GM19455 (cell line): Measurements from ENCODE around the gene B3GAT1.
A peak's percentile ranks its signal among the peaks of the same experiment; 100 is the strongest.

ENCODE experiments used
- ATAC-seq: cut with Tn5 transposase; IDR thresholded peaks from one replicate; pipeline ENCODE4 v1.9.1; 2021; ENCODE audit not compliant: unreplicated experiment

Gene B3GAT1

GRCh38 chr11:134374891-134375550, 37.0 kb downstream of the B3GAT1 start:
- no peak for ATAC-seq

DNA sequence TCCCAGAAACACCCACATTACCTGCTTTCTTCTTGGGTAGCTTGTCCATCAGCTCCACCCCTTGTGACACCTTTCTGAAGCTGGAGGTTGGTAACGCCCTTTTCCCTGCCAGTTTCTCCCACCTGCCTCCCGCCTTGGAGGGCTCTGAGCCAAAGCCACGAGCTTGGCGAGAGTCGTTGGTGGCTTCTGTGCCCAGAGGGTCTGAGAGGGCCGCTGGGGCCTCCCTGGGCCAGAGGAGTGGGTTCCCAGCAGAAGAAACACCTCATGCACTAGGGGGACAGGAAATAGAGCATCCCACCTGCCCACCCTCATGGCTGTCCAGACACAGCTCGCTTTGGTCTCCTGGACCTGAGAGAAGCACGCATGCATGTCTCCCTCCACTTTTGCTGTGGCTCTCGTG, 37.9 kb downstream of the B3GAT1 start:
- no peak for ATAC-seq

- no peak for ATAC-seq
These were observed 38.4 kb downstream of the B3GAT1 start for GRCh38 chr11:134373591-134374052.

DNA sequence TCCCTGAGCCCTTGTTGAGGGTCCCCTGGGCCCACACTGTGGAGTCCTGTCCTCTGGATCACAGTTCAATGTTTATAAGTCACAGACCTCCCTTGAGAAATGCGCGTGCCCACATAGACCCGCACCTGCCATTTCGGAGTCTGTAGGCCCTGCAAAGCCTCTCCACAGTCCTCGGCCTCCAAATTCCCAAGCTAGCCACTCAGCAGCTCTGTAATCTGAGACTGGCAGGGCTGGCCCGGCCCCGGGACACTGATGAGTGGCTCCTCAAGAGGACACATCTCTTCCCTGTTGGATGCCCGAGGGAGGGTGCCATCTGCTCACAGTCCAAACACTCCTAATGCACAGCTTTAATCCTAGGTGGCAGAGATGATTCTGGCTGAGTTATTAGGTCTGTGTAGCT, 39.1 kb downstream of the B3GAT1 start:
- no peak for ATAC-seq

DNA sequence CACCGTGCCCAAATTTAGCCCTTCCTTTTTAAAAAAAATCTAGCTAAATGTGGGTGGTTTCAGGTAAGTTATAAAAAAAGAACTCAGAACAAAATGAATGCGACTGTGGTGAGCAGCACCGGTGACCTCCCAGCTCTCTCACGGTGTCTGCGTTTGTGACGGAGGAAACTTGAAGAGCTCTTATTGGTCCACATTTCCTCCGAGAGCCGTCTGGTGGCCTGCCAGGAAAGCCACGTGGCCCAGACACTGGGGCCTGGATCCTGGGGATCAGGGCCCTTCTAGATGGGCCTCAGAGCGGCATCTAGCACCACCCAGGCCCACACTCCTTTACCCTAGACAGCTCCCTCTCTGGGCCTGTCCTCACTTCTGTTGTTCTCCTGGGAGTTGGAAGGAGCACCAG, 39.5 kb downstream of the B3GAT1 start:
- no peak for ATAC-seq

DNA sequence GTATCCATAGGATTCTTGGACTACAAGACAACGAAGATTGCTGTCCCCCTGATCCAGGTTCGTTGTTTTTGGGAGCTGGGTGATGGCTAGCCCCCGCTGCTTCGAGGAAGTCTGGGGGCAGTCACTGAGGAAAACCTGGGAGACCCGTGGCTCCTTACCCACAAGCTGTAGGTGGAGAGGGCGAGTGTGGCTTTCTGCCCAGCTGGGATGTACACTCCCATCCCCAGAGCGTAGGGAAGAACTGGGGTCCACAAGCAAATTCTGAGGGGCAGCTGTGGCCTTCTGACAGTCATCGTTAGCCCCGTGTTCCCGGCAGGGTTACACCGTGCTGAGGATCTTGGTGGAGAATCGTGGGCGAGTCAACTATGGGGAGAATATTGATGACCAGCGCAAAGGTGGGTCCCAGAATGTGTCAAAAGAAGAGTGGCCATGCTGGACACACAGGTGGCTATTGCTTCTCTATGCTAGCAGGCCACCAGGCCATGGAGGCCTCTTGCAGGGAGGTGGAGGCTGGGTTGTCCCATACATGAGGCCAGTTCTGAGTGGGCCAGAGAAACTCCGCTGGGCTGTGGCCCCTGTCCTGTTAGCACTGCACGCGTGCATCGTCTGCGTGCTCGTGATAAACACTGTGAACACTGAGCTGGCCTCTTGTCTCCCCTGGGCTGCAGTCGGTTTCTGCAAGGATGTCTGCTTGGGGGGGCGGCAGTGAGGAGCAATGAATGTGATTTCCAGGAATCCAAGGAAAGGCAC, 40.4 kb downstream of the B3GAT1 start:
- no peak for ATAC-seq

DNA sequence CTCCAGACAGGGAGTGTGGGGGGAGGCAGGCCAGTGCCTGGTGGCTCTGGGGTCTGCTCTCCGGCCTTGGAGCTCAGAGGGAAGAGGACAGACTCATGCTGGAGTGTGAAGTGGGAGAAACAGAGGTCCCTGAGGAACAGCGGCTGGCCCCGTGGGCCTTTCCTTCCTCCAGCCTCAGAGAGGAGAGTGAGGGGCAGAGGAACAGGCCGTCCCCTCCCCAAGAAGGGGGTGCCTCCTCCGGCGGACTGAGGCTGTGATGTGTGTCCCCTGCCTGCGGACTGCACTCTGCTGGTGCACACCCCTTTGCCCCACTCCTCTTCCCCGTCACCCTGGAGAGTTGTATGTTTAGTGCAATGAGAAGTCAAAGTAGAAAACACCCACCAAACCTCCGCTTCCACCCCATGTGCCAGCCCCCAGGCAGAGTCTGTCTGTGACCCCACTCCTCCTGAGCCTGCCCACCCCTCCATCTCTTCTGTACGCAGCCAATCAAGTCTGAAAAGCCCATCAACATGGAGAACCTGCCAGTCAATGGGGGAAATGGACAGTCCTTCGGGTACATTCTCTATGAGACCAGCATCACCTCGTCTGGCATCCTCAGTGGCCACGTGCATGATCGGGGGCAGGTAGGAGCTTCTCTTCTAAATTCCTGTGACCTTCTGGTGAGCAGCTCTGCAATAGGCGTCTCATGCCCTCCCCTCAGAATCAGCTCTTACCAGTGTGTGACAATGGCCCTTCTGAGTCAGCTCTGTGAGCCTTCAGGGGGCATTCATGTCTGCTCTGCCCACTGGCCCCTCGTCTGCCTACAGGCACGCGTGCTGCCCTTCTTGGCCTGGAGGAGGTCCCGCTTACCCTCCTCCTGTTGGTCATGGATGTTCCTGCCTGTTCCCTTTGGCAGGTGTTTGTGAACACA, 41.3 kb downstream of the B3GAT1 start:
- no peak for ATAC-seq

- no peak for ATAC-seq
These were observed 42.2 kb downstream of the B3GAT1 start for GRCh38 chr11:134369656-134370525.

GRCh38 chr11:134367781-134368180, 44.3 kb downstream of the B3GAT1 start:
- no peak for ATAC-seq

- ATAC-seq: no peak
These were observed 45.8 kb downstream of the B3GAT1 start for GRCh38 chr11:134366254-134366653.

- ATAC-seq: no peak
These were observed 46.8 kb downstream of the B3GAT1 start for GRCh38 chr11:134365011-134365925.

DNA sequence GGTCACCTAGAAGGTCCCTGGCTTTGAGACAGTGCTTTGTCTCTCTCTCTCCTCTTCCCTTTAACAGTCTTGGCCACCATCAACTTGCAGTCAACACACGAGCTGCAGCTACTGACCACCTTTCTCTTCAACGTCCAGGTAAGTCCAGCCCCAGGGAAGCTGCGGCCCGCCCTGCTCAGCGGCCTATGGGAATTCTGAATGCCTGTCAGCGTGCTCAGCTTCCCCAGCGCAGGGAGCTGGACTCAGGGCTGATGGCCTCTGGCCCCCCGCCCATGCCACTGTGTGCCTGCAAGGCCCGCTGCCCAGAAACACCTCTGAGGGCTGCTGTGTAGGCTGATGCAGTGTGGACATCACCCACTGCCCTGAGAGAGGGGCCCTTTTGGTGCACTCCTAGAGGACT, 47.8 kb downstream of the B3GAT1 start:
- ATAC-seq: no peak

DNA sequence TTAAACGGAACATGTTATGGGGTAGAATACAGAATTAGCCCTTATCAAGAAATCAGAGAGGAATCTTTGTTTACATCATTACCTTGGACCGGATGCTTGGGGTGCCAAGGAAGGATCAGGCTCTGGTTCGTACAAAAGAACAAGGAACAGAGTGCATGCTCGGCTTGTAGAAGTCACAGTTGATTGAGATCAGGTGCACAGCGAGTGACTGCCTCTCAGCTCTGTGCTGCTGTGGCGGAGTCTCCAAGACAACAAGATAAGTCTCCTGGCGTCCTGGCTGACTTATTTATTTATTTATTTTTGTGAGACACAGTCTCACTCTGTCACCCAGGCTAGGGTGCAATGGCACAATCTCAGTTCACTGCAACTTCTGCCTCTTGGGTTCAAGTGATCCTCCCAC, 48.5 kb downstream of the B3GAT1 start:
- no peak for ATAC-seq

GRCh38 chr11:134363161-134363560, 48.9 kb downstream of the B3GAT1 start:
- no peak for ATAC-seq

- no peak for ATAC-seq
These were observed 49.7 kb downstream of the B3GAT1 start for GRCh38 chr11:134362192-134362901.

GRCh38 chr11:134361661-134362060, 50.4 kb downstream of the B3GAT1 start:
- no peak for ATAC-seq

GRCh38 chr11:134360050-134360835, 51.8 kb downstream of the B3GAT1 start:
- peak; percentile 75 for ATAC-seq

DNA sequence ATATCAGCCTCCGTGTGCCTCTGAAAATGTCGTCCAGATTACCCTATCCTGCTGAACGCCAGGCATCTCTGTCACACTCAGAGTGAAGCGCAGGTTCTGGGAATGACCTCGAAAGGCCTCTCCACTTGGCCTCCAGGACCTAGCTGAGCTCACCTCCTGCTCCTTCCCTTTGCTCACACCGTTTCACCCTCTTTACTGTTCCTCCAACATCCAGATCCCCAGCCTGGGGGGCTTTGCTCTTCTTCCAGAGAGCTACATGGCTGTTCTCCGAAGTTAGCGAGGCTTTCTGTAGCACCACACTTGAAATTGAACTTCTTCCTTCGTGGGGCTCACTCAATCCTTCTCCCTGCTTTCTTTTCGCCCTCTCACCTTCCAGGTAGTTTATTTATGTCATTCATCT, 52.4 kb downstream of the B3GAT1 start:
- no peak for ATAC-seq
